NCI-H1105 (cell line): ENCODE measurements around the gene SLC16A12.

Experiments
- DNase-seq: peaks from one replicate; lab custom pipeline; 2025; lab: John Stamatoyannopoulos, UW

The SLC16A12 gene, protein sequence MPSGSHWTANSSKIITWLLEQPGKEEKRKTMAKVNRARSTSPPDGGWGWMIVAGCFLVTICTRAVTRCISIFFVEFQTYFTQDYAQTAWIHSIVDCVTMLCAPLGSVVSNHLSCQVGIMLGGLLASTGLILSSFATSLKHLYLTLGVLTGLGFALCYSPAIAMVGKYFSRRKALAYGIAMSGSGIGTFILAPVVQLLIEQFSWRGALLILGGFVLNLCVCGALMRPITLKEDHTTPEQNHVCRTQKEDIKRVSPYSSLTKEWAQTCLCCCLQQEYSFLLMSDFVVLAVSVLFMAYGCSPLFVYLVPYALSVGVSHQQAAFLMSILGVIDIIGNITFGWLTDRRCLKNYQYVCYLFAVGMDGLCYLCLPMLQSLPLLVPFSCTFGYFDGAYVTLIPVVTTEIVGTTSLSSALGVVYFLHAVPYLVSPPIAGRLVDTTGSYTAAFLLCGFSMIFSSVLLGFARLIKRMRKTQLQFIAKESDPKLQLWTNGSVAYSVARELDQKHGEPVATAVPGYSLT

DNA sequence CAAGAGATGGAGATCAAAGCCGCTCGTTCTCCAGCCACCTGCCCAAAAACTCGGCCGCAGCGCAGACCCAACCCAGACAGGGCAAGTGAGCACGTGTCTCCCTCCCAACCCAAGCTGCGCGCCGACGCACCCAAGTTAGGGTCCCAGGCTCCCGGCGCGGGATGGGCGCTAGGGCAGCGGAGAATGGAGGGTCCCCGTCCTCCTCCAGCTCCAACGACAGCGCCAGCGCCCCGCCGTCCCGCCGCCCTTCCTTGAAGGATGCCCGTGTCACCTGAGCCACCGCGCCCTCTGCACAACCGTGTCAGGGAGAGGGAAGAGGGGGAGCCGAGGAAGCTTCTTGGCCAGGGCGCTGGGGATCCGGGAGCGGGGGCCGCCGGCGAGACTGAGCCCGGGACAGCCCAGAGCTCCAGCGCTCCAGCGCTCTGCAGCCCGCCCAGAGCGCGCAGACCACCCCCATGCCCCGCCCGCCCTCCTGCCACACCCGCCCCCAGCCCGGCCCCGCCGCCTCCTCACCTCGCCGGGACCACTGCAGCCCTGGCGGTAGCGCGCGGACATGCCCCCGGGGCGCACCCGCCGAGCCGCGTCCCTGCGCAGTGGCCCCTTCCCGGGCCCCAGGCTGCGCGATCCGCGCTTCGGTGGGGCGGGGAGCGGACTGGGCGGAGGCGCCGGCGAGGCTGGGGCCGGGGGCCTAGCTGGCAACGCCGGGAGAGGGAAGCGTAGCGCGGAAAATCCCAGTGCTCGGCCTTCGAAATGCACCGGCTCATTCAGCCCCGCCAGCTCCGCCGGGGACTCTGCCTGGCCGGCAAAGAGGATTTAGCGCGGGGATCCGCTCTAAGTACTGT, at the start of gene SLC16A12:
SLC16A12 (minus strand) TSS at position 424 of the 842 bp plus-strand sequence. CDS start 73,016 bp downstream, outside the sequence.
- no peak for DNase-seq

DNA sequence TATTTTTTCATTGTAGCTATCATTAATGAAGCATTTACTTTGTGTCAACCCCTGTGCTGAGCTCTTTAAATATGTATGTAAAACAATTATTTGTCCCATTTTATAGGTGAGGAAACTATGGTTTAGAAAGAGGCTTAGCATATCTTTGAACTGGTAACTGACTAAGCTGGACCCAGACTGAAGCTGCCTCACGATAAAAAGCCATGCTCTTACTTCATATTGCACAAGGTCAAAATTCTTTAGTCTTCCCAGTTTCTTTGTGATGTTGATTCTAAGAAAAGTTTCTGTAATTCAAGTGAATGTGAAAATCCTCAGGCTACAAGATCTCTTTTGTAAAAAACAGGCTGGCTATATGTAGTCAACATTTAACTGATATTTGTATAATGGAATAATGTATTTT, 46.6 kb upstream of the SLC16A12 start:
- no peak for DNase-seq

DNA sequence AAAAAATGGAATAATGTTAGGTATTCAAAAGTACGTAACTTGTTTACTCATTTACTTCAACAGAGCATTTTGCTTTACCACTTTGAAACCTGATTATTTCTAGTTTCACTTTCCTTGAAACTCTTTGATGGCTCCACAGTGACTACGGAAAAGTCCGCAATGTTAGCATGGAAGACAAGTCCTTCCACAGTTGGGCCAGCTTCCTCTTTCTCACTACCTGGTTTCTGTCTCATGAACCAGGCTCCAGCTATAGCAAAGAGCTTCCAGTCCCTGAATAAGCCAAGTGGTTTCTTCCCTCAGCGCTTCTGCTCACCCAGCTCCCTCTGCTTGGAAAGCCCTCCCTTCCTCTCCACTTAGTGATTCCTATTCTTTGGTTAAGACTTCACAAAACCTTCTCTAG, 44.8 kb upstream of the SLC16A12 start:
- no peak for DNase-seq

DNA sequence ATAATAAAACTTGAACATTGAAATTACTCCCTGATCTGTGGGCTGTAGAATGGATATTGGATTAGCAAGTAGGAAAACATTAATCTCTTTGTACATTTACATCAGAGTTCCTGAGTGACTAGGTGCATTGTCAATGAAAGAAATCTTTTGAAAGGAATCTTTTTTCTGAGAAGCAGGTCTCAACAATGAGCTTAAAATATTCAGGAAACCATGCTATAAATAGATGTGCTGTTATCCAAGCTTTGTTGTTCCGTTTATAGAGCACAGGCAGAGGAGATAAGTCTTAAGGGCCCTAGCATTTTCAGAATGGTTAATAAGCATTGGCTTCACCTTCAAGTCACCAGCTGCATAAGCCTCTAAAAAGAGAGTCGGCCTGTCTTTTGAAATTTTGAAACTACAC, 41.3 kb upstream of the SLC16A12 start:
- DNase-seq = no peak

DNA sequence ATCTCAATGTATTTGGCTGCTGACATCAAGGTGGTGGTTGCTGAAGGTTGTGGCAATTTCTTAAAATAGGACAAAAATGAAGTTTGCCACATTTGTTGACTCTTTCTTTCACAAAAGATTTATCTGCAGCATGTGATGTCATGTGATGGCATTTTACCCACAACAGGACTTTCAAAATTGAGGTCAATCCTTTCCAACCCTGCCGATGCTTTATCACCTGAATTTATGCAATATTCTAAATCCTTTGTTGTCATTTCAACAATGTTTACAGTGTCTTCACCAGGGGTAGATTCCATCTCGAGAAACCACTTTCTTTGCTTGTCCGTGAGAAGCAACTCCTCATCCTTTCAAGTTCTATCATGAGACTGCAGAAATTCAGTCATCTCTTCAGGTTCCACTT, 40.6 kb upstream of the SLC16A12 start:
- DNase-seq = no peak

DNA sequence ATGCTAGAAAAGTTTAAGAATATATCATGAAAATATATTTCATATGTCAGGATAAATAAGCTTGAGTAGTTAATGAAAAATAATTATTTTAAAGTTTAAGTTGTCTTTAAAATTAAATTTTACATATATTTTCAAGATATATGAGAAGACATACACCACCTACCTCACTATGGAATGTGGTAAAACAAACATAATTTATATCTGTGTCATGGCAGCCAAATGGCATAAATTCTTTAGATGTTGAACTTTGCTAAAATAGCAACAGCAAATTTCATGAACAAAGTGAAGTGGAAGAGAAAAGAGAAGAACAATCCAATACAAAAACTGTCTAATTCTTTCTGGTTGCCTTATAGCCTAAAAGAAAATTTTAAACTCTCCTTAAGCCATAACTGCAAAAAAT, 39.6 kb upstream of the SLC16A12 start:
- DNase-seq = no peak

DNA sequence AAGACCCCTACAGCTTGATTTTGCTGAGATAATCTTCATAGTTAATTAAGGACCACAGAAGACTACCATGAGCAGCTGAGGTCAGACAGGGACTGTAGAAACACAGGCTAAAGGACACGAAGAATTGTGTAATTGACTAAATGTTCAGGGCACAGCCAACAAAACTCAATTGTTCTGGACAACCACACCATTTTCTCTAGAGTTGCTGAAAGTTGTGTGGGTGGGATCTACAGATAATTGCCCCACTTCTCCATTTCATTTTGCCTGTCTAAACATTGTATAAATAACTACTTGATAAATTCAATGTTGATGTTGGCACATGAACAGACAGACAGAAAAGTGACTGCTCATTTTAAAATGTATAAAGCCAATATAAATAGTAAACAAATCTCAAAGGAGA, 39.0 kb upstream of the SLC16A12 start:
- no peak for DNase-seq

DNA sequence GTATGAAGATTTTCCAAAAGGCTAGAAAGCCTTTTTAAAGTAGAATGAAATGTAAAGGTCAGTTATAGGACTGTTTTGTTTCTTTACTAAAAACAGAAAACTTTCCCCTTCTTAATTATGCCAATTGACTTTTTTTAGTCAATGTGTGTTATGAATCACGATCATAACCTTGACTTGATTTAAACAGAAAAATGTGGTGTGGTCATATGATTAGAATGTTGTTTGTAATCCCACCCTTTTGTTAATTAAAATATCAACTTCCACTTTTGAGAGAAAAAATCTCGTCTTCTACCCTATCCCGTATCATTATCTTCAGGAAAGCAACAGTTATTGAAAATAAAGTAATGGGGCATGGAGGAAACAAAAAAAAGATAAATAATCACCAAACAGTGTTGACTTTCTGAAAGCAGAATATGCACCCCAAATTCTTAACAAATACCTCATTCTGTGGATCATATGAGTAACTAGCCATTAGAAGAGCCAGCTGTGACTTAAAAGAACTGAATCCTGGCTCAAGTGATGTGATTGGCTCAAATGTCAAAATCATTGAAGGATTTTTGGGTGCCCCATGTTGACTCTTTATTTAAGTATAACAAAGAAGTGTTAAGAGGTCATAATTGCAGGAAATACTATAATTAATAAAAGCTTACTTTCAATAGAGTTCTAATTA, 32.3 kb upstream of the SLC16A12 start:
- DNase-seq = no peak

DNA sequence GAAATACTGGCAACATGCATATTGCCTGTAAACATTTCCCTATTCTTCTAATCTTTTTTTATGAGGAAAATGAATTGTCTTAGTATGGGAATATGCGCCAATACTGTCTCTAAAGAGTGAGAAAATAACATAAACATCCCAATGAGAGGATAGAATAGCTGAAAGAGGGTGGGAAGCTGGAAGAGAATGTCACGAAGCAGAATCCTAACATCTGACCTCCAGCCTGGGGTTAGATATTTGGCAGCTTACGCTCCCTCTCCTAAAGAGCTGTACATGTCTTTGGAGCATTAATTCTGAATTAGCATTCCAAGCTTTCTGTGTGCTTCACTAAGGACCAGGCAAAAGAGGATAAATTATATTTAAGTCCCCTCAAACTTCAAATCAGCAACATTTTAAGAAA, 31.6 kb upstream of the SLC16A12 start:
- no peak for DNase-seq

DNA sequence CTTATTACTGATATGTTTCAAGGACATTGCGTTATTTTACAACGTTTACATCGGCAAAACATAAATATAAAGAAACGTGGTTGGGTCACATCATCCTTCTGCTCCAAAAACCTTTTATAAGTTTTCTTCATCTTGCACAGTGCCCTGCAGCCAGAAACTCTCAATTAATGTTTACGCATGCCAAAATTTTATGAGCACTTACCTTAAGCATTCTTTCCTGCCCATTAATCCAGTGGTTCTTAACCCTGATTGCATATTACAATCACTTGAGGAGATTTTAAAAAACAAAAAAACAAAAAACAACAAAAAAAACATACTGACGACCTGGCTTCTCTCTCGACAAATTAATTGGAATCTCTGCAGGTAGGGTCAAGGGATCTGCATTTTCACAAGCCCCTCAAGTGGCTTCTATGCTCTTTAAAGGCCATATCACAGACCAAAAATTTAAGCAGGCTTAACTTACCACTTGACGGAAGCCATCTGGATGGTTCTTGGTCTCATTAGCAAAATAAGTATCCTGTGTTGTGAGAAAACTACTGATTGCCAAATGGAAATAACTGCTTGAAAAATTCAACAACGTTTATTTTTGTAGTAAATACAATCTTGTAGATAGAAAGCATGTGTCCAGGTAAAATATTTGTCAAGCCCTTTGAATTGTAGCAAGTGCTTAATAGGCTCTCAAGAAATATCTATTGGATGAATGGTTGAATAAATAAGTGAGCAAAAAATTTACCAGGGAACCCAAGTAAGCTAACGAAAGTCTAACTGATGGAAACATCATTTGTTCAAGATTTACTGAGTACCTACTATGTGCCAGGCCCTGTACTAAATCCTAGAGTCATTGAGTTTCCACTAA, 30.9 kb upstream of the SLC16A12 start:
- no peak for DNase-seq

DNA sequence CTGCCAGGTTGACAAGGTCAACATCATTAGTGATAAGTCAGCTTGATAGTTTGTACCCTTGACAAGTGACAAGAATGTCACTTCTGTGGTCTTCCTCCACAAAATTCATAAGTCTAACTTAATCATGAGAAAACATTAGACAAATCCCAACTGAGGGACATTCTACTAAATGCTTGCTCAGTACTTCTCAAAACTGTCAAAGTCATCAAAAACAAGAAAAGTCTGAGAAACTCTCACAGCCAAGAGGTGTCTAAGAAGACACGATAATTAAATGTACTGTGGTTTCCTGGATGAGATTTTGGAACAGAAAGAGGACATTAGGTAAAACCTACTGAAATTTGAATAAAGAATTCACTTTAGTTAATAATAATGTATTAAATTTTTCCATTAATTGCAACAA, 29.8 kb upstream of the SLC16A12 start:
- DNase-seq = no peak

DNA sequence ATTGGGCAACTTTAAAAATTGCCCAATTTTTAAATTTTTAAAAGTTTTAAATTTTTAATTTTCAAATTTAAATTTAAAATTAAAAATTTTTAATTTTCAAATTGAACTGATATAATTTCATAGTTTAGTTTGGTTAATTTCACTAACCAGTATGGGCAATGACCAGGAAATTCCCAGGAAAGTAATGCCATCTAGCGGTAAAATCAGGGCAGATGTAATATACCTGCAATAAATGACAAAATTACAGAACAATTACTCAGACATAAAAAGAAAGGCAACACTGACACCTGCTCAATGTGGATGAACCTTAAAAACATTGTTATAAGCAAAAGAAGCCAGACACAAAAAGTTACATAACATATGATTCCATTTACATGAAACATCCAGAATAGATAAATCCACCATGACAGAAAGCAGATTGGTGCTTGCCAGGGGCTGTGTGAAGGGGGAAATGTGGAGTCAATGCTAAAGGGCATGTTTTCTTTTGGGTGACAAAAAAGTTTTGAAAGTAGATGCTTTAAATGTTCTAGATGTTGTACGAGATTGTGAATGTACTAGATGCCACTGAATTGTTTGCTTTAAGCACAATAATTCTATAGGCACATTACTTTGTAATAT, 28.6 kb upstream of the SLC16A12 start:
- DNase-seq = no peak

DNA sequence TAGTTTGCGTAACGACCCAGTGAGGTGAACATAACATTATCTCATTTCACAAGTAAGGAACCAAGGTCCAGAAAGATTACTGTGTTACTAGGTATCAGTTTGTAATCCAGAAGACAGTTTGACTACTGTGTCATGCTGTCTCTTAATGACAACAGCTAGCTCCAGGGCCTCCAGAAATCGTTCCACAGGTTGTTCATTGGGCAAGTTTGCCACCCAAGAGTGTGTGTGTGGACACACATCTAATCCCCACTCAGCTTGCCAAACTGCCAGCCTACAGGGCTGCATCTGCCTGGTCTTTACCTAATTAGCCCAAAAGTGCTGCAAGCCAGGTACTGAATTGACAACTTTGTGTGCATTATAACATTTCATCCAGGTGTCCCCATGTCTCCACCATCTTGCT, 27.9 kb upstream of the SLC16A12 start:
- DNase-seq = no peak

DNA sequence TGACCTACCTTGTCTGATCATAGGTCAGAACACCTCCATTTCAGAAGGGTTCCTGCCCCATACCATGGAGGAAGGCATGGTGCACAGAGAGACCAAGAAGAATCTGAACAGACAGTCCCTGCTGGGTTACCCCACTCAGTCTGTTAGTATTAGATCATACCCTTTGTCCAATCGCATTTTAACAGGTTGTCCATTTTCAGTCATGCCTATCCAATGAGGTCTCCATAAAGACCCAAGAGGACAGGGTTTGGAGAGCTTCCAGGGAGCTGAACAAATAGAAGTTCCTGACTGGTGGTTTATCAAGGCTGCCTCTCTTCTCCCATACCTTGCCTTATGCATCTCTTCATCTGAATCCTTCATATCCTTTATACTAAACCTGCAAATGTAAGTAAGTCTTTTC, 21.2 kb upstream of the SLC16A12 start:
- DNase-seq = no peak

DNA sequence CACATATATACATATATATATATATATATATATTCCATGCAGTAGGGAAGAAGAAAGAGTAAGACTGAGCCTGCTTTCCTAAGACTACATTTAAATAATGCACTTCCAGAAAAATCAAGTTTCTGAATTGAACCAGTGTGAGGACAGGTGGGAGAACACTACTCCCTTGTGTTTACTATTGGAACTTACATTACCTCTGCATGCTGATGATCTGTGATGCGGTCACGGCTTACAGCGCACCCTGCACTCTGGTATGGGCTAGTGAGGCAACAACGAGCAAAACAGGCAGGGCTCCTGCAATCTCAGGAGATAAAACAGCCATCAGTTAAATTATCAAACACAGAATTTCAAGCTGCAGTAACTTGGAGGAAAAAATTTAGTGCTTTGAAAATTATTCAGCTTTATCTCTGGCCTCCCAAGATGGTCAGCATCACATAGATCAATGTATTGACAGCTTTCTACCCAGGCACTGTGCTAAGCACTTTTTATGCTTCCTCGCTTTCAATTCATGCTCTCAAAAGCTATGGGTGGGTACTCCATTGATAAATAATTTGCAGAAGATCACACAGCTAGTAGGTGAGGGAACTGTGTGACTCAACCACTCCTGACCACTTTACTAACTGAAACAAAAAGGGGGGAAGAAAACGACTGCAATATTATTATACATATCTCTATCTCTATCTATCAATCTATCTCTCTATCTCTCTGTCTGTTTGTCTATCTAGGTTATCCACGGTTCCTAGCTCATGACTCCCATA, 20.5 kb upstream of the SLC16A12 start:
- no peak for DNase-seq

DNA sequence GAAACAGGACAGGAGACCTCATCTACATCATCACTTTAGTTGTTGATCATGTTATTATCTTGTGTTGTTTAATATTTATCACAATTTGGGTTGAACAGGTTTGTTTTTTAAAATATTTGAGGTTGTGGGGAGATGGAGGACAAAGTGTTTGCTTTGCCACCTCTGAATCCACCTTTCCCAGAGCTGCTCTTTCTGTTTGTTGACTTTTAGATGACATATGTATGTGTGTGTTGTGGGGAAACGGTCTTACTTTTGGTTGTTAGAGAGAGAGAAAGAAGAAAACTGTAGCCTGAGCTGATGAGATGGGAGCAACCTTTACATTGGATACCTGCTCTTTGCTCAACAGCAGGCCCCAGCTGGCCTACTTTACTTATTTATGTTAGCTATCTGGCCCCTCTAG, 19.0 kb upstream of the SLC16A12 start:
- no peak for DNase-seq

DNA sequence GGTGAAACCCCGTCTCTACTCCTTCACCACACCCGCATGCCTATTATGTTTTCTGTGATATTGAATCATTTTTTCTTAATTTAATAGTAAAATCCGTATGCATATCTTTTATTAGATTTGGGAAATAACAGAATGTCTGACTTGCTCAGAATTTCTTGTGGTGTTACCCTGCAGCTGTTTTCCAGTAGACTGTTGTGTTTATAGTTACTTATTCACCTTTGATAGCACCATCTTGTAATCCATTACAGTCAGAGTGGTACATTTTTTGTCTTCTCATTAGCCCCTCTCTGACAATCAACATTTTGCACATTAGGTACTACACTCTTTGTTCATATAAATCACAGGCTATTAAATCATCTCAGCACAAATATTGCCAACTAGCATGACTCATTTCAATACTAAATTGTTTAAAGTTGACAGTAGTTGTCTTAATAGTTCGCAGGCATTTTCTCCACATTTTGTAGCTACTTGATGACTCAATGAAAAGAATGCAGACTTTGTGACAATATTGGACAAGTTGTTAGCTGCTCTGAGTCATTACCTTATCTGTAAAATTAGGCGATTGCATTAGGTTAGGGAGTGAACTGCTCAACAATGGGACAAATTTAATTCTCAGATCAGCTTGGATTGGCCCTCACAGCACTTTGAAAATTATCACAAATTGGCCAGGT, 17.8 kb upstream of the SLC16A12 start:
- DNase-seq = no peak

DNA sequence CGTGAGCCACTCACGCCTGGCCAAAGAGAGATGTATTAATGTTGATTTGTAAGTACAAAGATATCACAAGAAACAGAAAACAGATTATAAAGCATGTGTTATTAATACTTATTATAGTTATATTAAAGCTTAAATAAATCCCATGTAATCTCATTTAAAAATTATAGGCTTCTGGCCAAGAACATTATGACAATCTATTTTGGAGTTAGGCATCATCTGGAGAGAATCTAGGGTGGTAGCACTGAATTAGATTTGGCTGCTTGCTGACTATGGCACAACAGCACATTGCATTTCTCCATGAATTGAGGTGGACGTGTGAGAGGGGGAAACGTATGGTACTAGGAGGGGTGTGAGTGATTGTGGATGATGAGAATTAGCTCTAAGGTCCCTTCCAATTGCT, 16.8 kb upstream of the SLC16A12 start:
- DNase-seq = no peak

DNA sequence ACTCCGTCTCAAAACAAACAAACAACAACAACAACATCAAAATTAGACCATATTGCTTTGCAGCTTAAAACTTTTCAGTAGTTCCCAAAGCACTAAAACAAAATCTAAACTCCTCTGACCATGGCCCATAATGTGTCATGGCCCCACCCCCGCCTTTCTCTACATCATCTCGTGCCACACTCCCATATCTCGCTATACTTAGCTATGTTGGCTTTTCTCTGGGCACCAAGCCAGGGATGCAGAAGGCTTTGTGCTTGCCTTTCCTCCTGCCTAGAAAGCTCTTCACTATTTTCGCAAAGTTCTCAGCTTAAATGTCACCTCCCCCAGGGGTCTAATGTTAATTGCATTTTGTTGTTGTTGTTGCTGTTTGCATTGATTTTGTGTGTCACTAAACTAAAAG, 15.1 kb upstream of the SLC16A12 start:
- DNase-seq = no peak

DNA sequence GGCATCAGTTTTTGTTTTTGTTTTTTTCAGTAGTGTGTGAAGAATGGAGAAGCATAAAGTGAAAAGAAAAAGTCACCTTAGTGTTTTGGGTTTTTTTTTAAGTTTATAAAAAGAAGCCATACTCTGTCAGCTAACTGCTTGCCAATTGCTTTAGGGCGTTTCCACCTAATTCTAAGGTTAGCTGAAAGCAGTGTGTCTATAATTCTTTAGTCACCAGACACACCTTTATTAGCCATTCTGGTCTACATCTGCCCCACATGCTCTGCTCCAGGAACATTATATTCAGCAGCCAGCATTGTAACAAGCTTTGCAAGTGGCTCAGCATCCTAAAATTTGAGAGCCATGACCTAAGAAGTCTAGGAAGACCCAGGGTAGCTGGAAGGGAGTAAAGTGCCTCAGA, 14.1 kb upstream of the SLC16A12 start:
- no peak for DNase-seq
